Nephron progenitor cell (in vitro differentiated cells): ENCODE data around the gene TRAF1.

Experiments used
- DNase-seq: peaks from one replicate; pipeline ENCODE4 v3.0.0; 2021
- H3K27ac Mint-ChIP-seq: 2 replicates; pipeline ENCODE4 v1.8.0; 2021; ENCODE audit warnings: mild to moderate bottlenecking, moderate library complexity, mixed read lengths
- H3K27me3 Mint-ChIP-seq: 2 replicates; pipeline ENCODE4 v1.8.0; 2021; ENCODE audit warnings: mild to moderate bottlenecking, low read depth, mixed read lengths; ENCODE audit not compliant: poor library complexity
- H3K36me3 Mint-ChIP-seq: 2 replicates; pipeline ENCODE4 v1.8.0; 2021; ENCODE audit warnings: low read depth, mixed read lengths
- H3K4me1 Mint-ChIP-seq: 2 replicates; pipeline ENCODE4 v1.8.0; 2021; ENCODE audit warnings: mixed read lengths
- H3K4me3 Mint-ChIP-seq: 2 replicates; pipeline ENCODE4 v1.8.0; 2021; ENCODE audit warnings: mild to moderate bottlenecking, moderate library complexity, mixed read lengths
- H3K9me3 Mint-ChIP-seq: 2 replicates; pipeline ENCODE4 v1.8.0; 2021; ENCODE audit warnings: mild to moderate bottlenecking, moderate library complexity, mixed read lengths
- TF ChIP-seq, protein P1 (sequence below): fragments of 200-600 bp; sonication (generic); IDR thresholded peaks from 2 replicates; pipeline ENCODE4 v1.5.0; 2021; ENCODE audit warnings: antibody characterized with exemption

TRAF1 gene

GRCh38 chr9:120917929-120918762, 8.4 kb downstream of the TRAF1 start:
- peaks cover 66% of the 10 kb centered on the region for H3K4me1 Mint-ChIP-seq
- TF ChIP-seq, protein P1, sequence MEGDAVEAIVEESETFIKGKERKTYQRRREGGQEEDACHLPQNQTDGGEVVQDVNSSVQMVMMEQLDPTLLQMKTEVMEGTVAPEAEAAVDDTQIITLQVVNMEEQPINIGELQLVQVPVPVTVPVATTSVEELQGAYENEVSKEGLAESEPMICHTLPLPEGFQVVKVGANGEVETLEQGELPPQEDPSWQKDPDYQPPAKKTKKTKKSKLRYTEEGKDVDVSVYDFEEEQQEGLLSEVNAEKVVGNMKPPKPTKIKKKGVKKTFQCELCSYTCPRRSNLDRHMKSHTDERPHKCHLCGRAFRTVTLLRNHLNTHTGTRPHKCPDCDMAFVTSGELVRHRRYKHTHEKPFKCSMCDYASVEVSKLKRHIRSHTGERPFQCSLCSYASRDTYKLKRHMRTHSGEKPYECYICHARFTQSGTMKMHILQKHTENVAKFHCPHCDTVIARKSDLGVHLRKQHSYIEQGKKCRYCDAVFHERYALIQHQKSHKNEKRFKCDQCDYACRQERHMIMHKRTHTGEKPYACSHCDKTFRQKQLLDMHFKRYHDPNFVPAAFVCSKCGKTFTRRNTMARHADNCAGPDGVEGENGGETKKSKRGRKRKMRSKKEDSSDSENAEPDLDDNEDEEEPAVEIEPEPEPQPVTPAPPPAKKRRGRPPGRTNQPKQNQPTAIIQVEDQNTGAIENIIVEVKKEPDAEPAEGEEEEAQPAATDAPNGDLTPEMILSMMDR: no peak
- H3K27me3 Mint-ChIP-seq: peaks cover 4% of the 10 kb centered on the region
- no peak overlapping the region for H3K4me3 Mint-ChIP-seq
- no peak for DNase-seq
- peaks cover 6% of the 10 kb centered on the region for H3K36me3 Mint-ChIP-seq
- H3K27ac Mint-ChIP-seq: no peak overlapping the region
- no peaks in the 10 kb centered on the region for H3K9me3 Mint-ChIP-seq

DNA sequence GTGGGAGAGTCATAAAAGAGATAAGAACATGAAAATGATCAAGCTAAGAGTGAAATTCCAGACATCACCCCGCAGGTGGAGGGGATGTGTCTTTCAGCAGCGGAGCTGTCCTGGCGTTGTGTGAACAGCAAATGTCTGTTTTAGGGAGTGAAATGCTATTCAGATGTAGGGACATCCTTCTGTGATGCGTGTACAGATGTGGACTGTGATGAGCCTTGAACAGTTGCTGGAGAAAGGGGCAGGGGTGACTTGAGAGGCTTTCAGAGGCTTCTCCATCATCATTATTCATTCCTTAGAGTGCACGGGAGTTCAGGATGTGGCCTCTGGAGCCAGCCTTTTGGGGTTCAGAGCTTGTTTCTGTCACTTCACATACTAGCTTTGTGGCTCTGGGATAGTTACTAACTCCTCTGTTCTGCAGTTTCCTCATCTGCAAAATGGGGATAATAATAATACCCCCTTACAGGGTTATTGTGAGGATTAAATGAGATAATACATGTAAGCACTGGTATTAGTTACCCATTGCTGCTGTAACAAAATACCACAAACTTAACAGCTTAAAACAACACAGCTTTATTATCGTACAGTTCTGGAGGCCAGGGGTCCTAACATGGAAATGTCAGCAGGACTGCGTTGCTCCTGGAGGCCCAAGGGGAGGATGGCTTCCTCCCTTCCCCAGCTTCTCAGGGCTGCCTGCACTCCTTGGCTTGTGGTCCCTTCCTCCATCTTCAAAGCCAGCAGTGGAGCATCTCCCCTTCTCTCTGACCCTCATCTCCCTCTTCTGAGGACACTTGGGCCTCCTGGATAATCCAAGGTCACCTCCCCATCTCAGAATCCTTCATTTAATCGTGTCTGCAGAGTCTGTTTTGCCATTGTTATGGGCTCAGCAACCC, 9.4 kb downstream of the TRAF1 start:
- no peak overlapping the region for H3K27ac Mint-ChIP-seq
- no peaks in the 10 kb centered on the region for H3K9me3 Mint-ChIP-seq
- peaks cover 6% of the 10 kb centered on the region for H3K36me3 Mint-ChIP-seq
- H3K4me1 Mint-ChIP-seq: peaks cover 72% of the 10 kb centered on the region
- TF ChIP-seq, protein P1: no peak
- H3K27me3 Mint-ChIP-seq: peaks cover 4% of the 10 kb centered on the region
- DNase-seq: no peak
- H3K4me3 Mint-ChIP-seq: no peak overlapping the region

- peaks cover 4% of the 10 kb centered on the region for H3K27me3 Mint-ChIP-seq
Measured at GRCh38 chr9:120916588-120916987, 10.0 kb downstream of the TRAF1 start.

GRCh38 chr9:120915854-120916470, 10.6 kb downstream of the TRAF1 start:
- DNase-seq: no peak
- peaks cover 4% of the 10 kb centered on the region for H3K27me3 Mint-ChIP-seq
- H3K4me3 Mint-ChIP-seq: no peak overlapping the region
- TF ChIP-seq, protein P1: no peak
- no peaks in the 10 kb centered on the region for H3K9me3 Mint-ChIP-seq
- H3K36me3 Mint-ChIP-seq: peaks cover 6% of the 10 kb centered on the region
- no peak overlapping the region for H3K27ac Mint-ChIP-seq
- H3K4me1 Mint-ChIP-seq: peaks cover 66% of the 10 kb centered on the region

More at GRCh38 chr9:120916588-120916987, 10.0 kb downstream of the TRAF1 start:
- TF ChIP-seq, protein P1: no peak
- Mint-ChIP-seq H3K4me3 (no peak overlapping the region), H3K27ac (no peak overlapping the region), H3K9me3 (no peaks in the 10 kb centered on the region), H3K36me3 (peaks cover 6% of the 10 kb centered on the region), H3K4me1 (peaks cover 72% of the 10 kb centered on the region)
- DNase-seq: no peak

DNA sequence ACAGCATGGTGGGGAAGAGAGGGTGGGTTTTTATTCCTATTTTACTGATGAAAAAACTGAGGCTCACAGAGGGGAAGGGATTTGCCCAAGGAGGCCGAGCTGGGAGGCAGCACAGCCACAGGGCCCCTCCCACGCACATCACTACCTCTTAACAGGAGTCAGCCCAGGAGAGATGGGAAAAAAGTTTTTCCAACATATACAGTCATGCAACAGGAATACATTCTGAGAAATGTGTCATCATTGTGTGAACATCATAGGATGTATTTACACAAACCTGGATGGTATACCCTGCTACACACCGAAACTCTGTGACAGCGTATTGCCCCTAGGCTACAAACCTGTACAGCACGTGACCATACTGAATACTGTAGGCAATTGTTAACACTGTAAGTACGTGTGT, 11.6 kb downstream of the TRAF1 start:
- Mint-ChIP-seq H3K4me3 (no peak overlapping the region), H3K36me3 (peaks cover 6% of the 10 kb centered on the region), H3K9me3 (no peaks in the 10 kb centered on the region), H3K27ac (no peak overlapping the region), H3K4me1 (peaks cover 56% of the 10 kb centered on the region), H3K27me3 (peaks cover 4% of the 10 kb centered on the region)
- DNase-seq: no peak
- TF ChIP-seq, protein P1: no peak
